SK-N-SH (cell line): Measurements from ENCODE around the gene COL15A1. TPM values are rescaled to one million over a fixed set of nuclear protein-coding genes. Genes with fewer than 3 reads are reported as not detected.

Source experiments
- CTCF ChIA-PET: fragments of 300-600, 350-600 bp; formaldehyde crosslinking; extraction: SDS; loops from one replicate; lab custom pipeline; 2021; lab: Yijun Ruan, JAX
- POLR2A ChIA-PET: fragments of 350-600 bp; sonication (Branson Sonifier 250); formaldehyde crosslinking; extraction: SDS; loops from one replicate; lab custom pipeline; 2020; ENCODE audit warnings: antibody characterized with exemption, inconsistent platforms; lab: Yijun Ruan, JAX
- DNase-seq: peaks from one replicate; pipeline ENCODE4 v3.0.0; 2012
- H2AFZ ChIP-seq: fragments of 200-600 bp; sonication (generic); 2 replicates; pipeline ENCODE4 v1.8.1; 2016; ENCODE audit warnings: antibody characterized with exemption, mild to moderate bottlenecking, low read depth
- H3F3A ChIP-seq: fragments of 200-600 bp; sonication (generic); replicated peaks from 2 replicates; pipeline ENCODE3; 2016; ENCODE audit warnings: antibody characterized with exemption, mild to moderate bottlenecking; ENCODE audit not compliant: insufficient read depth
- H3K27ac ChIP-seq, 2 experiments: fragments of 200-500 bp in 1 of 2; fragments of 200-600 bp in 1 of 2; sonication (Bioruptor generic) in 1 of 2; sonication (generic), shearing (Covaris generic) in 1 of 2; 2 replicates each; pipeline versions ENCODE4 v1.5.1 to v1.6.1; 2014 to 2016; ENCODE audit warnings: low read depth in 2 of 2, inconsistent platforms in 1 of 2, low read length in 1 of 2, mild to moderate bottlenecking in 1 of 2, mixed read lengths in 1 of 2
- H3K27me3 ChIP-seq: fragments of 200-600 bp; sonication (generic), shearing (Covaris generic); 2 replicates; pipeline ENCODE4 v1.6.1; 2016; ENCODE audit warnings: mixed run types; ENCODE audit not compliant: insufficient read depth
- H3K36me3 ChIP-seq, 2 experiments: fragments of 200-500 bp in 1 of 2; fragments of 200-600 bp in 1 of 2; sonication (Bioruptor generic) in 1 of 2; sonication (generic) in 1 of 2; replicated peaks in 1 of 2; 2 replicates each; pipeline versions ENCODE3 to v1.5.1; 2014 to 2016; ENCODE audit warnings: low read length in 1 of 2, mild to moderate bottlenecking in 1 of 2; ENCODE audit not compliant: insufficient read depth in 2 of 2, control insufficient read depth in 1 of 2
- H3K4me1 ChIP-seq, 2 experiments: fragments of 200-500 bp in 1 of 2; fragments of 200-600 bp in 1 of 2; sonication (Bioruptor generic) in 1 of 2; sonication (generic), shearing (Covaris generic) in 1 of 2; 2 replicates each; pipeline versions ENCODE4 v1.5.1 to v1.6.1; 2014 to 2016; ENCODE audit warnings: low read depth in 1 of 2, low read length in 1 of 2, mixed run types in 1 of 2; ENCODE audit not compliant: insufficient read depth in 2 of 2, control insufficient read depth in 1 of 2
- H3K4me2 ChIP-seq: fragments of 200-600 bp; sonication (generic), shearing (Covaris generic); 2 replicates; pipeline ENCODE4 v1.6.1; 2017; ENCODE audit warnings: mixed run types
- H3K4me3 ChIP-seq, 2 experiments: fragments of 200-500 bp in 1 of 2; fragments of 200-600 bp in 1 of 2; sonication (Bioruptor generic) in 1 of 2; sonication (generic), shearing (Covaris generic) in 1 of 2; 2 replicates each; pipeline versions ENCODE4 v1.5.1 to v1.8.1; 2014 to 2016; ENCODE audit warnings: low read depth in 2 of 2, inconsistent platforms in 1 of 2, low read length in 1 of 2, mild to moderate bottlenecking in 1 of 2, mixed read lengths in 1 of 2, moderate library complexity in 1 of 2
- H3K79me2 ChIP-seq: fragments of 200-600 bp; sonication (generic); 2 replicates; pipeline ENCODE4 v1.8.1; 2017; ENCODE audit warnings: mild to moderate bottlenecking; ENCODE audit not compliant: insufficient read depth
- H3K9ac ChIP-seq: fragments of 200-600 bp; sonication (generic); 2 replicates; pipeline ENCODE4 v1.6.1; 2017; ENCODE audit warnings: mixed run types
- H3K9me2 ChIP-seq: fragments of 200-600 bp; sonication (generic); 2 replicates; pipeline ENCODE4 v1.6.1; 2017; ENCODE audit warnings: mixed run types
- H3K9me3 ChIP-seq: fragments of 200-600 bp; sonication (generic); 2 replicates; pipeline ENCODE4 v1.6.1; 2017; ENCODE audit warnings: mixed run types, mild to moderate bottlenecking, moderate library complexity
- H4K20me1 ChIP-seq: fragments of 200-600 bp; sonication (generic); 2 replicates; pipeline ENCODE4 v1.6.1; 2017; ENCODE audit warnings: mild to moderate bottlenecking, mixed run types; ENCODE audit not compliant: insufficient read depth
- CHD2 ChIP-seq: fragments of 150-350 bp; IDR thresholded peaks from 2 replicates; pipeline ENCODE4 v1.6.1; 2018; ENCODE audit warnings: low read length; ENCODE audit not compliant: partially characterized antibody
- ELF1 ChIP-seq: IDR thresholded peaks from 2 replicates; pipeline ENCODE4 v1.4.0; 2012
- EP300 ChIP-seq, 2 experiments: IDR thresholded peaks; 2 replicates each; pipeline versions ENCODE4 v1.4.0 to v1.6.1; 2012; ENCODE audit warnings: borderline replicate concordance in 1 of 2, low read depth in 1 of 2, low read length in 1 of 2
- EZH2phosphoT487 ChIP-seq: fragments of 200-600 bp; sonication (generic); IDR thresholded peaks from 2 replicates; pipeline ENCODE4 v1.6.1; 2017; ENCODE audit warnings: low read depth, mixed run types, mild to moderate bottlenecking, antibody characterized with exemption, moderate library complexity, borderline replicate concordance
- FOSL2 ChIP-seq: IDR thresholded peaks from 2 replicates; pipeline ENCODE4 v1.4.0; 2012; ENCODE audit warnings: low read depth, mild to moderate bottlenecking, moderate library complexity, borderline replicate concordance
- FOXJ3 ChIP-seq: sonication (generic); formaldehyde crosslinking; IDR thresholded peaks from 2 replicates; pipeline ENCODE4 v1.5.1; 2020; ENCODE audit warnings: mild to moderate bottlenecking, missing genetic modification reagents
- FOXM1 ChIP-seq: IDR thresholded peaks from 2 replicates; pipeline ENCODE4 v1.4.0; 2012; ENCODE audit warnings: low read depth, mild to moderate bottlenecking
- JUND ChIP-seq: IDR thresholded peaks from 2 replicates; pipeline ENCODE4 v1.4.0; 2012
- MXI1 ChIP-seq: IDR thresholded peaks from 2 replicates; pipeline ENCODE4 v1.6.1; 2012; ENCODE audit warnings: mild to moderate bottlenecking, low read depth, low read length, improper control_type of control experiment
- POLR2AphosphoS5 ChIP-seq: IDR thresholded peaks from 2 replicates; pipeline ENCODE4 v1.6.1; 2012; ENCODE audit warnings: low read depth, low read length
- RAD21 ChIP-seq: IDR thresholded peaks from 2 replicates; pipeline ENCODE4 v1.6.1; 2012; ENCODE audit warnings: mild to moderate bottlenecking, low read length
- RFX5 ChIP-seq: IDR thresholded peaks from 2 replicates; pipeline ENCODE4 v1.6.1; 2012; ENCODE audit warnings: mild to moderate bottlenecking, improper control_type of control experiment, low read length
- TAF1 ChIP-seq: IDR thresholded peaks from 2 replicates; pipeline ENCODE4 v1.6.1; 2012; ENCODE audit warnings: low read depth, mild to moderate bottlenecking, low read length, moderate library complexity, borderline replicate concordance
- YY1 ChIP-seq: IDR thresholded peaks from 2 replicates; pipeline ENCODE4 v1.4.0; 2012; ENCODE audit warnings: low read depth, mild to moderate bottlenecking
- WGBS: methylation state at CpG from one replicate; pipeline ENCODE4 v1.1.6; 2017; ENCODE audit warnings: low lambda C conversion rate; 5-methylcytosine and 5-hydroxymethylcytosine counted together
- polyA plus RNA-seq, 3 experiments: library from polyadenylated mRNA; depleted of rRNA; stranded (reverse); fragments of >200 nt; gene quantifications; 2 replicates each; pipeline ENCODE4 v1.2.3, GENCODE V29; 2012
- TF ChIP-seq, protein P1 (sequence below): IDR thresholded peaks from 2 replicates; pipeline ENCODE4 v1.6.1; 2012; ENCODE audit warnings: mild to moderate bottlenecking, low read depth, low read length, moderate library complexity
- TF ChIP-seq, protein P2 (sequence below): IDR thresholded peaks from 2 replicates; pipeline ENCODE4 v1.4.0; 2012; ENCODE audit warnings: low read depth, borderline replicate concordance
- TF ChIP-seq, protein P3 (sequence below): IDR thresholded peaks from 2 replicates; pipeline ENCODE4 v1.4.0; 2012; ENCODE audit warnings: low read depth, borderline replicate concordance
- TF ChIP-seq, protein P4 (sequence below): IDR thresholded peaks from 2 replicates; pipeline ENCODE4; 2012
- TF ChIP-seq, protein P5 (sequence below): fragments of 150-350 bp; IDR thresholded peaks from 2 replicates; pipeline ENCODE4 v1.6.1; 2017; ENCODE audit warnings: antibody characterized with exemption, low read length, low read depth, borderline replicate concordance
- TF ChIP-seq, protein P6 (sequence below): fragments of 200-600 bp; sonication (generic); IDR thresholded peaks from 2 replicates; pipeline ENCODE4 v1.6.1; 2017; ENCODE audit warnings: antibody characterized with exemption, mild to moderate bottlenecking, moderate library complexity

Gene COL15A1
- polyA plus RNA-seq, 1 of the 3 experiments (the other 2 are of a cell fraction), result 0.84 TPM

DNA sequence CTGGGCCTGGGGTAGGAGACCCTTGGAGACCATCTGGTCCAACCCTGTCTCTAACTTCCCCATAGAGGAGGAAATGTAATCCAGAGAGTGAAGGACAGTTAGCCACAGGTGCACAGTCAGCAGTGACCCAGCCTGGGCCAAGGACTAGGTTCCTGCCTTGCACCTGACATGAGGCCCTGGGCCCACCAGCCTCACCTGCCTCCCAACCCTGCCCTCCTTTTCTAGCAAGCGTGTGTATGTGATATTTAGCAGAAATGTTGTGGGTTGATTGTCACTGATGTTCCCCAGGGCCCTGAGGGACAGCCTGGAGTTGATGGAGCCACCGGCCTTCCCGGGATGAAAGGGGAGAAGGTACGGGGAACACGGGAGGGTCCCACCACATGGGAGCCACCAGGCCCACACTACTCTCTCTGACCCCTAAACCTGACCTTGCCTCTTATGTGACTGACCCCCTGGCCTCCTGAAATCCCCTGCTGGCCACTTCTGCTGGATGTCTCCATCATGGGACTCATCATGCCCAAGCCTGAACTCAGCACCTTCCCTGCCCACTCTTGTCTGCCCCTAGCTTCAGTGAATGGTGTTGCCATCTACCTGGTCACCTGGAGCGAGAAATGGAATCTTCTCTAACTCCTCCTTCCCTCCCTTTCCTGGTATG is 82.0 kb downstream of the COL15A1 start (continued):
- TF ChIP-seq, protein P1, sequence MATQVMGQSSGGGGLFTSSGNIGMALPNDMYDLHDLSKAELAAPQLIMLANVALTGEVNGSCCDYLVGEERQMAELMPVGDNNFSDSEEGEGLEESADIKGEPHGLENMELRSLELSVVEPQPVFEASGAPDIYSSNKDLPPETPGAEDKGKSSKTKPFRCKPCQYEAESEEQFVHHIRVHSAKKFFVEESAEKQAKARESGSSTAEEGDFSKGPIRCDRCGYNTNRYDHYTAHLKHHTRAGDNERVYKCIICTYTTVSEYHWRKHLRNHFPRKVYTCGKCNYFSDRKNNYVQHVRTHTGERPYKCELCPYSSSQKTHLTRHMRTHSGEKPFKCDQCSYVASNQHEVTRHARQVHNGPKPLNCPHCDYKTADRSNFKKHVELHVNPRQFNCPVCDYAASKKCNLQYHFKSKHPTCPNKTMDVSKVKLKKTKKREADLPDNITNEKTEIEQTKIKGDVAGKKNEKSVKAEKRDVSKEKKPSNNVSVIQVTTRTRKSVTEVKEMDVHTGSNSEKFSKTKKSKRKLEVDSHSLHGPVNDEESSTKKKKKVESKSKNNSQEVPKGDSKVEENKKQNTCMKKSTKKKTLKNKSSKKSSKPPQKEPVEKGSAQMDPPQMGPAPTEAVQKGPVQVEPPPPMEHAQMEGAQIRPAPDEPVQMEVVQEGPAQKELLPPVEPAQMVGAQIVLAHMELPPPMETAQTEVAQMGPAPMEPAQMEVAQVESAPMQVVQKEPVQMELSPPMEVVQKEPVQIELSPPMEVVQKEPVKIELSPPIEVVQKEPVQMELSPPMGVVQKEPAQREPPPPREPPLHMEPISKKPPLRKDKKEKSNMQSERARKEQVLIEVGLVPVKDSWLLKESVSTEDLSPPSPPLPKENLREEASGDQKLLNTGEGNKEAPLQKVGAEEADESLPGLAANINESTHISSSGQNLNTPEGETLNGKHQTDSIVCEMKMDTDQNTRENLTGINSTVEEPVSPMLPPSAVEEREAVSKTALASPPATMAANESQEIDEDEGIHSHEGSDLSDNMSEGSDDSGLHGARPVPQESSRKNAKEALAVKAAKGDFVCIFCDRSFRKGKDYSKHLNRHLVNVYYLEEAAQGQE, result no peak
- TF ChIP-seq FOXM1 (no peak), FOXJ3 (no peak), FOSL2 (no peak), MXI1 (no peak), CHD2 (no peak), RFX5 (no peak)
- TF ChIP-seq, protein P2, sequence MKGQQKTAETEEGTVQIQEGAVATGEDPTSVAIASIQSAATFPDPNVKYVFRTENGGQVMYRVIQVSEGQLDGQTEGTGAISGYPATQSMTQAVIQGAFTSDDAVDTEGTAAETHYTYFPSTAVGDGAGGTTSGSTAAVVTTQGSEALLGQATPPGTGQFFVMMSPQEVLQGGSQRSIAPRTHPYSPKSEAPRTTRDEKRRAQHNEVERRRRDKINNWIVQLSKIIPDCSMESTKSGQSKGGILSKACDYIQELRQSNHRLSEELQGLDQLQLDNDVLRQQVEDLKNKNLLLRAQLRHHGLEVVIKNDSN, result no peak
- TF ChIP-seq, protein P3, sequence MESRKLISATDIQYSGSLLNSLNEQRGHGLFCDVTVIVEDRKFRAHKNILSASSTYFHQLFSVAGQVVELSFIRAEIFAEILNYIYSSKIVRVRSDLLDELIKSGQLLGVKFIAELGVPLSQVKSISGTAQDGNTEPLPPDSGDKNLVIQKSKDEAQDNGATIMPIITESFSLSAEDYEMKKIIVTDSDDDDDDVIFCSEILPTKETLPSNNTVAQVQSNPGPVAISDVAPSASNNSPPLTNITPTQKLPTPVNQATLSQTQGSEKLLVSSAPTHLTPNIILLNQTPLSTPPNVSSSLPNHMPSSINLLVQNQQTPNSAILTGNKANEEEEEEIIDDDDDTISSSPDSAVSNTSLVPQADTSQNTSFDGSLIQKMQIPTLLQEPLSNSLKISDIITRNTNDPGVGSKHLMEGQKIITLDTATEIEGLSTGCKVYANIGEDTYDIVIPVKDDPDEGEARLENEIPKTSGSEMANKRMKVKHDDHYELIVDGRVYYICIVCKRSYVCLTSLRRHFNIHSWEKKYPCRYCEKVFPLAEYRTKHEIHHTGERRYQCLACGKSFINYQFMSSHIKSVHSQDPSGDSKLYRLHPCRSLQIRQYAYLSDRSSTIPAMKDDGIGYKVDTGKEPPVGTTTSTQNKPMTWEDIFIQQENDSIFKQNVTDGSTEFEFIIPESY, result no peak

DNA sequence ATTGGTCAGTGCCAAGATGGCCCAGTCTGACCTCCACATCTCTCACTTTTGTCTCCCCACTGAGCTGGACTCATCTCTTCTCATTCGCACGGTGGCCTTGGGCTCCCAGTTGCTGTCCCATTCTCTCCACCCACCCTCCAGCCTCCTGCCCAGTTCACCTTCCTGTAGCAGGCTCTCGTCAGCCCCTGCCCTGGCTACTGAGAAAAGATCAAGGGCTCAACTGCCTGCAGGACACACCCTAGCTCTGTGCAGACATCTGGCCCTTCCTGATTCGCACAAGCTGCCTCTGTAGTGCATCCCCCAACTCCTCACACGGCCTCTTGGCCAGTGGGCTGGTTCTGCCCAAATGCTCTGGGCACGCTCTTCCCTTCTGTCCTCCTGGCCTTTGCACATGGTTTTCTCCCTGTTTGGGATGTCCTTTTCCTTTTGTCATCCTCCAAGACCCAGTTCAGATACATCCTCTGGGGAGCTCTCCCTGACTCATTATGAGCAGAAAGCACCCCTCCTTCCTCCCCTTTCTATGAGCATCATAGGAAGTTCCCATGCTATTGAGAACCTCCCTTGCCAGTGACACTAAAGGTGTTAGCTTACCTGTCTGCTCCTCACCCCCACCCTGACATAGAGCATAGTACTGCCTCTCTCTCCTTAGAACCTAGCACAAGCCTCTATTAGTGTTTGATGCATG is 82.7 kb downstream of the COL15A1 start:
- DNase-seq, result no peak
- Histone ChIP-seq H3K9me3 (no peaks in the 10 kb centered on the region), H3K4me2 (no peak overlapping the region), H3K79me2 (no peaks in the 10 kb centered on the region), H3F3A (peaks cover 6% of the 10 kb centered on the region), H3K4me3 (no peak overlapping the region), H3K36me3 (no peaks in the 10 kb centered on the region), H4K20me1 (no peaks in the 10 kb centered on the region), H3K27me3 (no peaks in the 10 kb centered on the region), H3K4me1 (0 out of 4 replicates have a peak, but pooled peaks cover 0 to 10% of the 10 kb centered on the region in 2 experiments), H3K9me2 (no peaks in the 10 kb centered on the region), H3K27ac (no peak overlapping the region), H3K9ac (no peak overlapping the region), H2AFZ (no peak overlapping the region)
- CTCF ChIA-PET, result interaction anchor here (0.8 to 0.9 kb wide), 2 partner anchors 28 to 178 kb away, joined by 3 read pairs; no protein-coding TSS in a partner anchor
- POLR2A ChIA-PET, result no interaction called here
- 80% methylated on average over 6 of the region's 6 CpGs for WGBS
- TF ChIP-seq ELF1 (no peak), JUND (no peak), TAF1 (no peak), YY1 (no peak), EZH2phosphoT487 (no peak), POLR2AphosphoS5 (no peak), EP300 (IDR thresholded peaks at IDR 0.05; ENCODE audit: borderline replicate concordance in 1 of 2, low read depth in 1 of 2, low read length in 1 of 2) (no peak), FOSL2 (no peak), RAD21 (no peak)
- TF ChIP-seq, protein P4, sequence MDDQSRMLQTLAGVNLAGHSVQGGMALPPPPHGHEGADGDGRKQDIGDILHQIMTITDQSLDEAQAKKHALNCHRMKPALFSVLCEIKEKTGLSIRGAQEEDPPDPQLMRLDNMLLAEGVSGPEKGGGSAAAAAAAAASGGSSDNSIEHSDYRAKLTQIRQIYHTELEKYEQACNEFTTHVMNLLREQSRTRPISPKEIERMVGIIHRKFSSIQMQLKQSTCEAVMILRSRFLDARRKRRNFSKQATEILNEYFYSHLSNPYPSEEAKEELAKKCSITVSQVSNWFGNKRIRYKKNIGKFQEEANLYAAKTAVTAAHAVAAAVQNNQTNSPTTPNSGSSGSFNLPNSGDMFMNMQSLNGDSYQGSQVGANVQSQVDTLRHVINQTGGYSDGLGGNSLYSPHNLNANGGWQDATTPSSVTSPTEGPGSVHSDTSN, result no peak
- TF ChIP-seq, protein P5, sequence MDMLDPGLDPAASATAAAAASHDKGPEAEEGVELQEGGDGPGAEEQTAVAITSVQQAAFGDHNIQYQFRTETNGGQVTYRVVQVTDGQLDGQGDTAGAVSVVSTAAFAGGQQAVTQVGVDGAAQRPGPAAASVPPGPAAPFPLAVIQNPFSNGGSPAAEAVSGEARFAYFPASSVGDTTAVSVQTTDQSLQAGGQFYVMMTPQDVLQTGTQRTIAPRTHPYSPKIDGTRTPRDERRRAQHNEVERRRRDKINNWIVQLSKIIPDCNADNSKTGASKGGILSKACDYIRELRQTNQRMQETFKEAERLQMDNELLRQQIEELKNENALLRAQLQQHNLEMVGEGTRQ, result no peak
- TF ChIP-seq, protein P6, sequence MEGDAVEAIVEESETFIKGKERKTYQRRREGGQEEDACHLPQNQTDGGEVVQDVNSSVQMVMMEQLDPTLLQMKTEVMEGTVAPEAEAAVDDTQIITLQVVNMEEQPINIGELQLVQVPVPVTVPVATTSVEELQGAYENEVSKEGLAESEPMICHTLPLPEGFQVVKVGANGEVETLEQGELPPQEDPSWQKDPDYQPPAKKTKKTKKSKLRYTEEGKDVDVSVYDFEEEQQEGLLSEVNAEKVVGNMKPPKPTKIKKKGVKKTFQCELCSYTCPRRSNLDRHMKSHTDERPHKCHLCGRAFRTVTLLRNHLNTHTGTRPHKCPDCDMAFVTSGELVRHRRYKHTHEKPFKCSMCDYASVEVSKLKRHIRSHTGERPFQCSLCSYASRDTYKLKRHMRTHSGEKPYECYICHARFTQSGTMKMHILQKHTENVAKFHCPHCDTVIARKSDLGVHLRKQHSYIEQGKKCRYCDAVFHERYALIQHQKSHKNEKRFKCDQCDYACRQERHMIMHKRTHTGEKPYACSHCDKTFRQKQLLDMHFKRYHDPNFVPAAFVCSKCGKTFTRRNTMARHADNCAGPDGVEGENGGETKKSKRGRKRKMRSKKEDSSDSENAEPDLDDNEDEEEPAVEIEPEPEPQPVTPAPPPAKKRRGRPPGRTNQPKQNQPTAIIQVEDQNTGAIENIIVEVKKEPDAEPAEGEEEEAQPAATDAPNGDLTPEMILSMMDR, result no peak
